NCI-H2081 treated with DMSO at 0.1 percent for 48 hours (cell line): Measurements from ENCODE around the gene GALNT14.

ENCODE experiments used
- DNase-seq: peaks from one replicate; lab custom pipeline; 2025; lab: John Stamatoyannopoulos, UW

GALNT14 gene

DNA sequence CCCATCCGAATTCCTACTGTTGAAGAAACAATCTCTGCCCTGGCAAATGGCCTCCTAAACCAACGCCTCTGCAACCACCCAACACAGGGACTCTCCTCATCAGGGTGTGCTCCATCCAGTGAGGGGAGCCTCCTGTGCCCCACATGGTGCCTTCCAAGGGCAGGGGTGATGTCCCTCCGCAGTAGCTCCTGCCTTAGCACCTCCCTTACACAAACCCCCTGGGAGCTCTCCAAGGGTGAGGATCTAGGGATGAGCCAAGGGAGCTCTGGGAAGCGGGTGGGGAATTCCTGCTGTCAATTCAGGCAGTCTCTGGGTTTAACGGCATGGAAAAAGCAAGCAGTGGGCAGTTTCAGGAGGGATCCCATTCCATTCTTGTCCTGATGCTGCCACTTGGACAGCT lies 3.8 kb downstream of the GALNT14 start:
- DNase-seq, result no peak

DNA sequence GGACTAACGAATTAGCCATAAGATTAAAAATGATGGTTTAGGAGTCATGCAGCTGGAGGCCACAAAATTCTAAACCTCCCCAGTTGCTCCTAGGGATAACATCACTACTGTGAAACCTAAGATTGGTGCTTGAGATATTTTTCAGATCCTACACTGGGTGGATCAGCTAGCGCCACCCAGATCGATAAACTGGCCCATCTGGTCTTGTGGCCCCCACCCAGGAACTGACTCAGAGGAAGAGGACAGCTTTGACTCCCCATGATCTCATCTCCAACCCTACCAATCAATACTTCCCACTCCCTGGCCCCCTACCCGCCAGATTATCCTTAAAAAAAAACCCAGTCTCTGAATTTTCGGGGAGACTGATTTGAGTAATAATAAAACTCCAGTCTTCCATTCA lies 5.5 kb downstream of the GALNT14 start:
- no peak for DNase-seq

DNA sequence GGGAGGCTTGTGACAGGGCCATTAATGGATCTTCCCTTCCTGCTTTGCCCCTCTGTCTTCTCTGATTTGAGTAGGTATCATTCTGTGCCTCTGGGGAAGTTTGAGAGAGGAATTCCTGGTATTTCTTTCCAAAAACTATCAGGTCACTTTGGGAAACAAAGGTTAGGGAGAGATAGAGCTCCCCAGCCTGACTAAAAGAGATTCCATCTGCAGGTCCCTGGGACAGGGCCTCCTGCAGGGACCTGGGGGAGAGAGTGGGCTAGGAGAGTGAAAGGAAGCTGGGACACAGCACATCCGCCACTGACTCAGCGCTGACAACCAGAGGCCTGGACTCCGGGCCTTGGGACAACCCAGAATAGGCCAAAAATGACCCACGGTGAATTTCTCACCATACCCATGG lies 6.4 kb downstream of the GALNT14 start:
- DNase-seq, result no peak

DNA sequence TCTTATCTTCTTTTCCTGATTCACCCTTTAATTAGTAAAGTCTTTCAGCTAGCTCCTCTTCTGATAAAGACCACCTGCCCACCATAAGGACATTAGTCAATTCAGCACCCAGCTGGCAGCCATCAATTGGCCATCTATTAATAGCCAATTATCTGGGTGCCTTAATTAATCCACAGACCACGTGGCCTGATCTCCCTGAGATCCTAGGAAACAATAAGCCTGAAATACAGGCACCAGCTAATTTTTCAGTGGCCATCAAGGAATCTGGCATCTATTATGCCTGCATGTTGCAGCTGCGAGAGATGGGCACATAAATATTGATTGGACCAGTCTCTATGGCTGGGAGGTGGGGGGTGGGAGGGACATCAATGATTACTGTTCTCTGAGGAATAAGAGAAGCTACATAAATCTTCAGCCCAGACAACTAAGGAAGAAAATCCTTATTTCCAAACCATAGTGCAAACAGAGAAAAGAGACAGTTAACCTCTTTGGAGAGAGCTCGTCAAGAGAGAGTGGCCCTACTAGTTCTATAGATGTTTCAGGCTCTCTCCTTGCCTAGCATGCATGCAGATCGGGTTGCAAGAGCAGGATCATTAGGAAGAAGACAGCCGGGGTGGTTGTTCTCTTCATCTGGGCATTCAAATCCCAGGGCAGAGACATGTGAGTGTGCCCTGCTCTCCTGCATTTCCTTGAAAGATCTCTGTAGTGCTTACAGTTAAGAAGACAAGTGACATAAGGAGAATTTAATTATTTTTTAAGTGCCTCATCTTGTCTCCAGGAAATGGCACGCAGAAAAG lies 8.7 kb downstream of the GALNT14 start:
- no peak for DNase-seq

DNA sequence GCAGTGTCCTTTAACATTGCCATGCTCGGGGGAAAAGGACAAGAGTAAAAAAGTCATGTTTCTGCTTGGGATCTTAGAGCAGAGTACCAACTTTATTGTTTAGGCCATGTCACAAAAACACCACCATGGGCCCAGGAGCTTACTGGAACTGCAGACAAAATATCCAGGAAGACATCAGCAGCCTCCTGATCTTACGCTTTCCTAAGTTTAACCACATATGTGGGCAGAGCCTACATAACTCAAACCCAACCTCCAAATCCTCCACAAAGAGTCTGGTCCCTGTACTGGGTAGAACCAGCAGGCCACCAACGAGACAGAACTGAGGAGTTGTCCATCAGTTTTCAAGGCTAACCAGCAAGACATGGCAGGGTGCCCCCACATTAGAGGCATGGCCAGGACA lies 10.3 kb downstream of the GALNT14 start:
- DNase-seq, result no peak

DNA sequence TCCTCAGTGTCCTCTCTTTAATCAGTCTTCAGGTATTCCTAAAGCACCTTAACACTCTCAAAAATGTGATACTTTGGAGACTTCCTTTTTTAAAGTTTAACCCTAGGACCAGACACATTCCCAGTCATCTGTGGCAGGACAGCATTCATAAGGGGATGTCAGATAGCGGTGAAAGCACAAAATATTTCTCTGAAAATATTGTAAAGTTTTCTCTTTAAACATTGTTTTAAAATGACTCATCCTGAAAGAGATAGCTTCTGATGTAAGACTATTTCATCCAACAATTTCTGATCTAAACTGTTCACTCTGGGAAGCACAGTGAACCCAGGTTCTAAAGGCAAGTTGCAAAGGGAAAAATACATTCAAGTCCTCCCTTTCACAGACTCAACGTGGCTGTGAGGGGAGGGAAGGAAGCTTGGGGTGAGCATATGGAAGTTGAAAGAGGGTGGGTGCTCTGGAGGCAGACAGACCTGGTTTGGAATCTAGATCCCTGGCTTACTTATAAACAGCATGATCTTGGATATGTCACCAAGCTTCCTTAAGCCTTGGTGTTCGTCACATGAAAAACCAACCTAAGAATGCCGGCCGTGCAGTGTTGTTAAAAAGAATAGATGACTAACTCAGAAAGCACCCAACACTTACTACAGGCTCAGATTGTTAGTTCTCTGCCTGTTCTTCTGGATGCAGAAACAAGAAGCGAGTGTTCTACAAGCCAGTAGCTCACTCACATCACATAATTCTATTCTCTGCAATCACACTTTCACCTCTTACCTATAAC lies 12.1 kb downstream of the GALNT14 start:
- DNase-seq, result no peak

DNA sequence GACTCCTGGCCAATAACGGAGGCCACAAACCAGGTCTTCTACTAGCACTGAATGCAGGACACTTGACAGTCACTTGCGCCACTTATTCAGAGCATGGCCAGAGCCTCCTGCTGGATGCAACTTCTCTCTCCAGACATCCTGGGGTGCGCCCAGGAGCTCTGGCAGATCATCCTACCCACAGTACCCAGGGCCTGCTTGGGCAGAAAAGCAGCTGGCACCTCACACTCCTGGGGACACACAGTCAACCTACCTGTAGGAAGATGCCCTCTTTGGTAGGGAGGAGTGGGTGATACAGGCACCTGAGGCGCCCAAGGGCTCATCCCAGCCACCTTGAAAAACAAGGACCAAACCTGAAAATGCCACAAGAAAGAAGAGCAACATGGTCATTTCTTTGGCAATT lies 13.3 kb downstream of the GALNT14 start:
- no peak for DNase-seq

DNA sequence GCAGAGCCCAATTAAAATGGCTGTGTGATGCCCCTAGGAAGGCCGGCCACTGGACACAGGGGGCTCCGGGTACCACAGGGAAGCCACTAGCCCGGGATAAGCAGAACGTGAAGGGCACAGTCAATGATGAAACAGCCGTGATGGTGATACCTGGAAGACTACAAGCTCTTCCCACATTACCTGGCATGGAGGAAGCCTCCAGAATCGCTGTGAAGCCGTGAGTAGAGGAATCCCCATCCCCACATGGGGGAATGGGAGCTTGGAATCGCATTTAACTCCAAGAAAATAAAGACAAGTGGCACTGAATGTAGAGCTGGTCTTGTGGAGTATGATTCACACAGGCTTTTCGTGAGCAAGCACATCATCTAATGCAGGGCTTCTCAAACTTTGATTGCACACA lies 16.1 kb downstream of the GALNT14 start:
- no peak for DNase-seq

DNA sequence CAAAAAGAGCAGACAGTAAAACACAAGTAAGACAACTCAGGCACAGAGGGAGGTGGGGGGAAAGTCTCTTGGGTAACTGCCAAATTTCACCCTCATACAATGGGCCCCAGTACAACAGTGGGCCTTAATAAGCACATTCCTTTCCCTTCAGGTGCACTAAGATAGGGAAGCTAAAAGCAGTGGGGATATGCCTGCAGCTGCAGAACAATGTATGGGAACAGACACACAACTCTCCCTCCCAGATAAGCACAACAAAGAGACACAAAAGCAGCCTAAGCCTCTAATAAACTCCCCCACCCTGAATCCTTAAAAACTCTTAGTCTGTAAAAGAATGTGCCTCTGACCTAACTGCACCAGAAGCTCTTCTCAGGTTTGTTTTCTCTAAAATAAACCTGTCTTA lies 24.5 kb downstream of the GALNT14 start:
- DNase-seq, result no peak

DNA sequence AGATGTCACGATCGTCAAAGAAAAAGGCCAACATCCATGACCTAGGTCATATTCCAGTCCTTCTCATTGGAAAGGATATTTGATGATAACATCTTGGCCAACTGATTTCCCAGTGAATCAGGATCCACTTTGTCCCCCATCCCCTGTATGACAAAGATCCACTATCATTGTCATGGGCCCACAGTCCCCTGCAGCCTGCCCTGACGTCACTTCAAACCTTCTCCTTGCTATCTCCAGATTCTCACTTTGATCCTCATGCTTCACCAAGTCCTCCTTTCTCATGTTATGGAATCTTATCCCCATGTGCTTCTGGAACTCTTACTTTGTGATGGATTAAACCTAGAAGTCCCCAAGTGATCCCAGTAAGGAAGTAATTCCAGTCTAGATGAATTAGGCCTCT lies 25.7 kb downstream of the GALNT14 start:
- DNase-seq, result no peak

DNA sequence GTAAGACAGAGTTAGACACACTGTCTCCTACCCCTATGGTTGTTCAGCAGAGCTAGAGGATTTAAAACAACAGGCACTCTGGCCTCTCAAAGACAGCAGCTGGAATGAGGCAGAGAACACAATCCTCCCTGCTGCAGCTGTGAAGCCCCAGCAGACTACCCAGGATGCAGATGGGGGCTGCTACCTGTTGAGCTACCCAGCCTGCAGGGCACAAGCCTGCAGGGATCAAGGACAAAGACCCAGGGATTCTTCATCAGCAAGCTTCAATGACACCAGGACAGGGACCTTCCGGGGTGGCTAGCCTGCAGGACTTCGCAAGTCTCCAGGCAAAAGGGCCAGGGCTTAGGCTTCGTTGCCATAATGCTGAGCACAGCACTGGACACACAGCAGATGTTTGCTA lies 27.2 kb downstream of the GALNT14 start:
- DNase-seq, result no peak

DNA sequence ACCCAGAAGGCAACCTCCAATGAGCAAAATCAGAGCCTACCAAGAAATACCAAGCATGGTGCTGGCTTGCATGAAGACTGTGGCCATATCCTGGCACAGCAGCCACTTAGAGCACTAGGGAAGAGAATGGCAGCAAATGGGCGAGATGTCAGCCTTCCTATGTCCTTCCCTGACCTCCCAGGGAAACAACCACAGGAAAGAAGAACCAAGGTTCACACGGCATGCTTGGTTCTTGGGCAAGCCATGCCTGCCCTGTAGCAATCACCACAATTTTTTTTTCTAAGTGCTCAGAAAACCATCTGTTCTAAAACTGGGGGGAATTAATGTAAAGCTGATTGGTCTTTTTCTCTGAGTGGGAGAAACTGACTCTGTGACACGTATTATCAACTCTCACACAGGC lies 27.8 kb downstream of the GALNT14 start:
- no peak for DNase-seq

DNA sequence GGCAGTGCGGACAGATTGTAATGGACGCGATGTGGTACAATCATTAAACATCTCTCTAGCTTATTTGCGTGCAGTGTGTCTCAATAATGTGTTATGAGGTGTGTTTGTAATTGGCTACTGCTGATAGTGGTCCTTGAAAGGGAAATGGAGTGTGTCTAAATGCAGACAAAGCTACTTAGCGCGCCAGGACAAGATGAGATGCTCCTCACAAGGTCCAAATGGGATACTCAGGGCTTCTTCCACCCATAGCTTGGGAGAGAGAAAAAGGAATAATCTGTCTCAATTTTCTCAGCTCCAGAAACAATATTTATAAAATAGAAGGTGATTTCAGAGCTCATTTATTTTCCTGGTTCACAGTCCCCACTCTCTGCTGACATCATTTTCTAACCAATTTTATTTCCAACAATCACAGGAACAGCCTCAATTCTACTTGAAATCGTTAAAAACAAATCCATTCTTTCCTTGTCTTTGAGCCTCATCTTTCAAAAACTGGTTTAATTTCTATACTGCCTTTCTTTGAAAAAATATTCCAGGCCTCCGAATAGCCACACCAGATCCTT lies 28.5 kb downstream of the GALNT14 start:
- no peak for DNase-seq

DNA sequence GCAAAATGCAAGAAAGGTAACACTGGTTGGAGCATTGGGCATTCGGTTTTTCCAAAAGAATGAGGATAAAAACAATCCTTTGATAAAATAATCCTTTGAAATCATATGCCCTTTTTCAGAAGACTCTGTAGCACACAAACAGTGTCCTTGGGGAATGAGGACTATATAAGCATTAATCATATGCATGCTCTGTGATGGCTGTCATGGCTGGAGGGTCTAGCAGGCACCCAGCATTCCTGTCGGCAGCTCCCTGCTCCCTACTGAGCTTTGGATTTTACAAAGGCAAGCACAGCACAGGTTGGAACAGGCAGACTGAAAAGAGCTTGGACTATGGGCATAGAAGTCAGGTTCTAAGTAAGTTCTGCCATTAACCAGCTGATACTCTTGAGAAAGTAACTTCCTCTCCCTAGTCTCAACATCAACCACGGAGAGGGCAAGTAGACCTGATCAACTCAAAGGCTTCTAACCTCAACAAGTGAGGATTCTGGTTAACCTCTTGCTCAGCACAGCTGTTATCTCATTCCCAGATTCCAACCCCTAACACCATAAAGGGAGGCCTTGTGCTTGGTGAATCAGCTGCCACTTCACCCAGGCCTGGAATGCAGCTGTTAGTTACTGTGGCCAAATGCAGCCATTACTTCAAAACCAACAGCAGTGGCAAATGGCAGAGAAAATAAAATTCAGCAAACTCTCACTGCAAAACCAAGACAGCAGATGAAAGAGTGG lies 29.5 kb downstream of the GALNT14 start:
- DNase-seq, result no peak

DNA sequence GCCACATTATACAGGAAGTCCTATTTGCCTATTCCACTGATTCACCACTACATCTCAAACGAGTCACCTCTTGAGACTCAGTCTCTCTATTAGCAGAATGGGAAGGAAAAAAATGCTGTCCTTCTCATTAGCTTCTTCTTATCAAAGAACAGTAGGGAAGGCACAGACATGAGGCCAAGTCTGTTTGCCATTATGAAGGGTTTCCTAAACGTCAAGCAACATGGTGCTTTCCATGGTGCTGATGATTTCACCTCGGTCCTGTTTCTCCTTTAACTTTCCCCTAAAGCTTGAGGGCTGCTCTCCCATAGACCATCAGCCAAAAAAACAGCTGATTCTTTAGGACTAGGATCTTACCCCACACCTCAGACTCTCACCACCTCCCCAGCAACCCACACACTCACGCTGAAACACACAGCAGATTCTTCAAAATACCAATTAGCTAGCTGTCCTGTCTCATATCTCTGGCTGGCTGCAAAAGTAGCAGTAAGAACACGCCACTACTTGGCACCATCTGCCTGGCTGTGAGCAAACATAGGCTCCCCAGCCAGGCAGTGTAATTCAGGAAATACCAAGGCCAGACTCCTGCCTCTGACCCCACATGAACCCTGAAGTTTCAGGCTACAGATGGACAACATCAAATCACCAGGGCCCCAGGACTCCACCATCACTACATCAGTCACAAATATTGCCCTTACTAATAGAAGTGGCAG lies 30.5 kb downstream of the GALNT14 start:
- DNase-seq, result no peak

DNA sequence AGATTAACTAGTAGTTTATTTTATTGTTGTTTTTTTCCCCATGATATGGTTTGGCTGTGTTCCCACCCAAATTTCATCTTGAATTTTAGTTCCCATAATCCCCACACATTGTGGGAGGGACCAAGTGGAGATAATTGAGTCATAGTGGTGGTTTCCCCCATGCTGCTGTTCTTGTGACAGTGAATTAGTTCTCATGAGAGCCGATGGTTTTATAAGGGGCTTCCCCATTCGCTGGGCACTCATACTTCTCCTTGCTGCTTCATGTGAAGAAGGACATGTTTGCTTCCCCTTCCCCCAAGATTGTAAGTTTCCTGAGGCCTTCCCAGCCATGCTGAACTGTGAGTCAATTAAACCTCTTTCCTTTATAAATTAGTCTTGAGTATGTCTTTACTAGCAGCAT lies 36.5 kb downstream of the GALNT14 start:
- DNase-seq, result no peak

DNA sequence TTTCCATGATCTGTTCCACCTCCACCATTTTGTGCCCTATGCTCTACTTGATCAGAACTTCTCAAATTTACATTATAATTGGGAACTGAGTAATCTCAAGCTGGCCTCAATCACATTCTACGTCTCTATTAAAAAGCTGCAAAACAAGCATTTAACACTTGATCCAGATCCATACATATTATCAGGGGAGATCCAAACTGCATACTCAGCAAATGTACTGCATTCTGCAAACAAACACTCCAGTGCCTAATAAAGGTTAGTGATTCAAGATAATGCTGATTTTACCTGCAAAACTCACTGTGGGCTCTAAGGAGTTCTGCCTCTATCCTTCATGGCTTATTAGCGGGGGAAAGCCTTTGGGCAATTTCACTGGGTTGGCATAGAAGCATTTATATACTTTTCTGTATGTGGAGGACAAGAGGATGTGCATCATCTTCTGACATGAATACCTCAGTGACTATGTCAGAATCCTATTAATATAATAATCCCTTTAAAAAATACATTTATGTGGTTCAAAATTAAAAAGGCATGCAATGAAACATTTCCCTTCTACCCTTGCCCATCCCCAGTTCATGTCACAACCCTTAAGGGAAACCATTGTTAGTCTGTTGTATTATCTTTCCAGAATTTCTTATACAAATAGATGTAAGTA lies 40.2 kb downstream of the GALNT14 start:
- no peak for DNase-seq

DNA sequence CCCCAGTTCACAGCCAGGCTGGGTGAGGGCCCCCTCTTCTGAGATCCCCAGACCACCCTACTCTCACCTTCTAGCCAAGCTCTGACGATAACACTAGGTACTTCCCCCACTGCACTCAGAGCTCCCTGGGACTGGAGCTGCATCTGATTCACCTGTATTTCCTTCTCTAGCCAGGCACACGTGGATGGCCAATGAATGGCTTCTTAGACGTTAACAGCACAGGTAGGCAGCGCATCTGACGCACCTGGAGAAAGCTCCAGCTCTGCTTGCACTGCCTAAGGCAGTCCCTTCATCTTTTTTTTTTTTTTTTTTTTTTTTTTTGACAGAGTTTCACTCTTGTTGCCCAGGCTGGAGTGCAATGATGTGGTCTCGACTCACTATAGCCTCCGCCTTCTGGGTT lies 48.1 kb downstream of the GALNT14 start:
- no peak for DNase-seq

DNA sequence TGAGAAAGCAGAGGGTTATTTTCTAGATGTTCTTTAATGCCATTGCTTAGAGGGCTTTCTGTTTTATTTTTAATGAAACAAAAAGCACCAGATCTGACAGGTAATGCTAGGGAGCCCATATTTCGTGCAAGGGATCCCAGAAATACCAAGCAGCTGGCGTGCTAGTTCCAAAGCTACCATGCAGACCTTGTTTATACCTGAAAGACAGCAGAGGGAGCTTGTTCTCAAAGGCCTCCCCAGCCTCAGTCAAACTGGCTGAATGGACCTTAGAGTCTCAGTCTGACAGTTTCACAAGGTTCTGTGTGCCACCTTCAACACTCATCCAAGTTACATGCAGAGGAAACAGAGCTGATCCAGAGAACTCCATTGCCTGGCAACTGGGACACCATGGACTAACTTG lies 48.6 kb downstream of the GALNT14 start:
- no peak for DNase-seq

DNA sequence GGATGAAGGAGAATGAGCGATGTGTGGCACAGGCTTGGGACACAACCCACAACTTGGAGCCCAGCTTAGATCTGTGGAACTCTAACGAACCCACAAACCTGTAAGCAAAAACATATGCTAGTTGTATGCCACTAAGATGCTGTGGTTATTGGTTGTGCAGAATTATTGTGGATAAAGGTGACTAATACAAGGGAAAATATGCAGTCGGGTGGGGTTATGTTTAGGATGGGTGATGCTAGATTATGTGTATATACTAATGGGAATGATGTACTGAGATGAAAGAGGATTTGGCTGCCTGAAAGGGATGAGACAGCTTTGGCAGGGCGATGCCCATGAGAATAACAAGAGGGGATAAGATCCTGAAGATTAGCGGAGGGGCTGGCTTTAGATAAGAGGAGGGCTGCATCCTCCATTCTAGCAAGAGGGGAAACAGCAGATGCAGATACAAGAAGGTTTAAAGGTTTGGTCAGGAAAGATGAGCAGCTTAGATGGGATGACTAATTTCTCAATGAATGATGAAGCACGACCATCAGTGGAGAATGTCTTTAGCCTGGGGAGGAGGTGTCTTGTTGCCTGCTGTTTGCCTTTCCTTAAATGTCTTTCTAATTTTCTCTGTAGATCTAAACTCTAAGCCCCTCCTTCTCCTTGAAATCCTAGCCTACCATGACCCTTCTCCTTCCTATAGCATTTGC lies 49.6 kb downstream of the GALNT14 start:
- no peak for DNase-seq

DNA sequence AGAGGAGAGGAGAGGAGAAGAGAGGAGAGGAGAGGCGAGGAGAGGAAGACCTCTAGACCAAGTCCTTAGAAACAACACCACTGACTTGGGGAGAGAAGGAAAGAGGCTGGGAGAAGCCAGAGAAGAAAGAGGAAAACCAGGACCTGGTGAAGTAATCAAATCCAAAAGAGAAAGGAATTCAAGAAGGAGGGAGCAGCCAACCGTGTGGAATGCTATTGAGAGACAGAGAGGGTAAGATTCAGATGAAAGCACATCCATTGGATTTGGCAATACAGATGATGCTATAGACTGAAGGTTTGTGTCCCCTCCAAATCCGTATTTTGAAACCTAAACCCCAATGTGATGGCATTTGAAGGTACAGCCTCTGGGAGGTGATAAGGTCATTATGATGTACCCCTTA lies 50.7 kb downstream of the GALNT14 start:
- no peak for DNase-seq
